Rectal smooth muscle tissue (tissue), 1 donor: ENCODE measurements around the gene HSF2BP.
"Not testable (repeated sequence)": the region's sequence is repeated elsewhere in the genome, so short reads cannot be mapped to it uniquely, and the experiment has no call there.

Experiments
- H3K27ac ChIP-seq: one replicate; pipeline ENCODE4 v1.7.0; 2013; ENCODE audit warnings: low read depth, low read length, inconsistent platforms
- H3K27me3 ChIP-seq: one replicate; pipeline ENCODE4 v1.7.0; 2013; ENCODE audit warnings: low read length; ENCODE audit not compliant: control insufficient read depth, insufficient read depth
- H3K36me3 ChIP-seq: one replicate; pipeline ENCODE4 v1.7.0; 2013; ENCODE audit warnings: low read length; ENCODE audit not compliant: control insufficient read depth, insufficient read depth
- H3K4me1 ChIP-seq: one replicate; pipeline ENCODE4 v1.7.0; 2013; ENCODE audit warnings: low read length; ENCODE audit not compliant: control insufficient read depth, insufficient read depth
- H3K4me3 ChIP-seq: one replicate; pipeline ENCODE4 v1.7.0; 2013; ENCODE audit warnings: low read length
- H3K9ac ChIP-seq: one replicate; pipeline ENCODE4 v1.7.0; 2013; ENCODE audit warnings: low read length

Gene HSF2BP

DNA sequence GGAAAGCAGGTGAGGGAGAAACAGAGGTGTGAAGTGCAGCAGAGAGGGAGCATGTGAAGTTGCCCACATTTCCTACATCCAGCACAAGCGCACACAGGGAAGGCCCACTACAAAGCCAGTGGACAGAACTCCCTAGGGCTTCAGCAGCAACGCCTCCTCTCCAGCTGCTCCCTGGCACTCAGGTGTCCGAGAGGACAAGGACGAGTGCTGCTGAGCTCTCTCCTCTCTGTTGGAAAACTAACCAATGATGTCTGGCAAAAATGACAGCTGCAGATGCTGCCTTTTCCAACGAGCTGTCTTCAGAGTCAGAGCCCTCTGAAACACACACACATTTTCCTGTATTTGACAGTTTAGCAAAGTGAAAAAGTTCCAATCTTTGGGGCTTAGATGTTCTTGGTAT is 86.8 kb downstream of the HSF2BP start:
- H3K4me1 ChIP-seq: peaks cover 4% of the 10 kb centered on the region
- H3K27ac ChIP-seq: no peak overlapping the region
- no peaks in the 10 kb centered on the region for H3K27me3 ChIP-seq

DNA sequence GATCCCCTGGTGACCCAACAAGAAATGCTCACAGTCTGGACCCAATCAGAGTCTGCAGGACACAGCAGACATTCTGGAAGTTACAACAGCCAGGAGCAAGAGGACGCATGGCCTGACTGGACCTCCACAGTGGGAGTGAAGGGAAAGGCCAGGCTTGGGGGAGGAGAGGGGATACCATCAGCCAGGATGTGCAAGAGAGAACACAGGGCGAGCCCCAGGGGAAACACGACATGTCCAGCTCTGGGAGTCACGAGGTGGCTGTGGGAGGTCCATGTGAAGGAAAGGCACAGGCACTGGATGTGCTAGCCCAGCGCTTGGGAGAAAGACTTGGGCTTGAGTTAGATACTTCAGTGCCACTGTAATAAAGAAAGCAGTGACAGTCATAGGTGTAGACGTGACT is 87.3 kb downstream of the HSF2BP start:
- H3K36me3 ChIP-seq: no peaks in the 10 kb centered on the region
- H3K4me3 ChIP-seq: no peak overlapping the region
- H3K4me1 ChIP-seq: peaks cover 4% of the 10 kb centered on the region
- no peaks in the 10 kb centered on the region for H3K27me3 ChIP-seq
- no peak overlapping the region for H3K27ac ChIP-seq
- no peak overlapping the region for H3K9ac ChIP-seq

More for the DNA sequence above, 86.8 kb downstream of the HSF2BP start:
- Histone ChIP-seq H3K36me3 (no peaks in the 10 kb centered on the region), H3K9ac (no peak overlapping the region), H3K4me3 (no peak overlapping the region)

DNA sequence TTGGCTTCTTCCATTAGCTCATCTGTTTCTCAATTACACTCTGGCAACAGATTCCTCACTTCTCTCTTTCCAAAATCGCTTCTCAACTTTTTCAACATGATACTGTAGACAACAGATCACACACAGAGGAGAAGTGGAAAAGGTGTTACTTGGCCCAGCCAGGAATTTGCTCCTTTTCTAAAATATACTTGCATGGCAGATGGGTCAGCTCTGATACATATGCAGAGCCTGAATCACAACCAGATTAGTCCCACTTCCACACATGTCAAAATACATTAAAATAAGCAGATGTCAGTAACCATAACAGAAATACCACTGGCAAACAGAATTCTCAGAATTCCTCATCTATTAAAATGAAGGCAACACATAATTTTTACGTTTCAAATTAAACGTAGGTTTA is 89.1 kb downstream of the HSF2BP start:
- not testable (repeated sequence) for H3K4me3 ChIP-seq, H3K36me3 ChIP-seq, H3K27me3 ChIP-seq, H3K9ac ChIP-seq, H3K27ac ChIP-seq, H3K4me1 ChIP-seq

DNA sequence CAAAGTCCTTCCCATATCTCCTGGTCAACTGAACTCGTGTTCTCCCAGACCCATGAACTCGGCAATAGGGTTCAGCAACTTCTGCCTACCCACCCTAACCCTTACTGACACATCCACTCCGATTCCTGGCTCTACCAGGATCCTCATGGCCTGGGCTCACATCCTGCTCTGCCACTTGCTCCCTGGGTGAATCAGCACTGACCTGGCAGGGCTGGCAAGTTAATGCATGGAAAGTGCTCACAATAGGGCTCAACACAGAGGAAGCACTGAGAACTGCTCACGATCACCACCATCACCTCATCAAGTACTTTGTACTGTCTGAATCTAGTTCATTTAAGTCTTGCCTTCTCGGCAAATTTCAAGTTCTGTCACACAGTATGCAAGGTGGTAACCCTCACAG is 96.8 kb downstream of the HSF2BP start:
- not testable (repeated sequence) for H3K4me3 ChIP-seq, H3K36me3 ChIP-seq, H3K9ac ChIP-seq, H3K27ac ChIP-seq, H3K4me1 ChIP-seq, H3K27me3 ChIP-seq

DNA sequence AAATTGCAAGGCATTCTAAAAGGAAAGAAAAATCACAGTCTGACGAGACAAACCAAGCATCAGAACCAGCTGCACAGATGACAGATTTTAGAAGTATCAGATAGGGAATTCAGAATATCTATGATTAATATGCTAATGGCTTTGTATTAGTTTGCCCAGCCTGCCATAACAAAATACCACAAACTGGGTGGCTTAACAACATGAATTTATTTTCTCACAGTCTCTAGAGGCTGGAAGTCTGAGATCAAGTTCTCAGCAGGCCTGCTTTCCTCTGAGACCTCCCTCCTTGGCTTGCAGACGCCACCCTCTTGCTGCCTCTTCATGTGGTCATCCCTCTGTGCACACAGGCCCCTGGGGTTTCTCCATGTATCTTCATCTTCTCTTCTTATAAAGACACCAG is 118.7 kb downstream of the HSF2BP start:
- not testable (repeated sequence) for H3K27me3 ChIP-seq, H3K9ac ChIP-seq, H3K27ac ChIP-seq, H3K36me3 ChIP-seq, H3K4me3 ChIP-seq, H3K4me1 ChIP-seq

DNA sequence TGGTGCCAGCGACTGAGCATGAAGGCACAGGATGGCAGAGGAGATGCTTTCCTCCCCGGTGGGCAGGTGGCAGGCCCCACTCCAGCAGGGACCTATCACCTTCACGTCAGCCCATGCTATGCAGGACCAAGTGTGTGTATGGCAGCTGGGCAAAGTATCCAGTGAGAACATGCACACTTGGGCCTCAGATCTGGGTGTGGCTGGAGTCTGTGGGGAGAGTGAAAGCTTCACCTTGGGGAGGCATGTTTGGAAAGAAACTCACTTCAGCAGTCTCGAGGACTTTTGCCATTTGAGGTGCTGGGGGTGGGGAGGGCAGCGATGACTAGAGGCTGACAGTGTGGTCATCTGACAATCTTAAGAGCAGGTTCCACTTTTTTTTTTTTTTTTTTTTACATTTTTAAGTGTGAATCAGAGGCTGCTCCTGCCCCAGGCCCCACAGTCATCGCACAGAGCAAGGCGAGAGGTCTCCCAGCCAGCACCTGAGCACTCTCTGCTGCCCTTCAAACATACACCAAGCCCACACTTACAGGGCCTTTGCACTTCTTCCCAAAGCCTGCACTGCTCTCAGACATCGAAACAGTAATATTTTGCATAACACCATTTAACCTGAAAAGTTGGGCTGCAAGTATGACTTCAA is 136.7 kb downstream of the HSF2BP start:
- not testable (repeated sequence) for H3K27ac ChIP-seq, H3K9ac ChIP-seq, H3K4me3 ChIP-seq, H3K36me3 ChIP-seq, H3K27me3 ChIP-seq, H3K4me1 ChIP-seq

DNA sequence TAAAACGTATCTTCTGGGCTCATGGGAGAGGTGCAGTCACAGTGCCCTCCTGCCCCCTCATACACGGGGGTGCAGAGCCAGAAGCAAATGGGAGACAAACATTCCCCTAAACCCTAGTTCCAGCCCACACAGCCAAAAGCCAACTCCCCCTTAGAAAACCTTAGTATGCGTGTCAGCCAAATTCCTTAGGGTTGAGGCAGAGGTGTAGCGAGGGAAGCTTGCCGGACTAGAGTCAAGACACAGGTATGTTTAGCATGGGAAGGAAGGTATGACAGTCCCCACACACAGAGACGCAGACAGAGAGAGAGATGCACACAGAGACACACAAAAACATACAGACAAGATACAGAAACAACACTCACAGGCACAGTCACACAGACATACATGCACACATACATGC is 141.6 kb downstream of the HSF2BP start:
- not testable (repeated sequence) for H3K36me3 ChIP-seq, H3K4me1 ChIP-seq, H3K27me3 ChIP-seq, H3K27ac ChIP-seq, H3K9ac ChIP-seq, H3K4me3 ChIP-seq

DNA sequence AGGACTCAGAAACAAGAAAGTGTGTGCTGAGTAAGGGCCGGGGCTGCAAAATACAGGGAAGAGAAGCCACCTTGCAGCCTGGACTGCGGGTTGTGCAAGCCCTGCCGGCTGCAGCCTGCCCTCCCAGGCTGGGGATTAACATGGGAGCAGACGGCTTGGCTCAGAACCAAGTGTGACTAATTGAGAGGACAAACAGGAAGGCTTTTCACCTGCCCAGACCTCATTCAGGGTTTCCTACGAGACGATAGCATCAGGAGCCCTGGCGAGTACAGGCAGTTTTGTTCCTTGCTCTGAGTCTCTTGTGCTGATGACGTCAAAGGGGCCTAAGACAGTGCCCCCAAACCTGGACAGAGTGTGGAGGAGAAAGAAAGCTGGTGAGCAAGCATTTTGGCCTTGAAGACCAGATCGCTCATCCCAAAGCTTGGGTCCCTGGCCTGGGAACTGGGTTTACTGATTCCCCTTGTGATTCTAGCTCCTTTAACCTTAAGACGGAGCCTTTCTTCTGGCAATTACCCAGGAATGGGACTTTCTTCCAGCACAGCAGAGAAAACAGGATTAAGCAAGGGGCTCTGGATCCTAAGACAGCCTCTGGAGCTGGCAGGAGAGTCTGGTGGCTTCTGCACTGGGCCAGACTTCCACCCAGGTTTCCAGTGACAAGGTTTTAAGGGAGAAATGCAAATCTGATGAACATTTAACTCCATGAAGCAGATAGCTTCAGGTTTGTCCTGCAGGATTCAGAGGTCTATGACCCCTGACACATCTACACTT is 142.2 kb downstream of the HSF2BP start:
- H3K4me1 ChIP-seq: not testable (repeated sequence)

DNA sequence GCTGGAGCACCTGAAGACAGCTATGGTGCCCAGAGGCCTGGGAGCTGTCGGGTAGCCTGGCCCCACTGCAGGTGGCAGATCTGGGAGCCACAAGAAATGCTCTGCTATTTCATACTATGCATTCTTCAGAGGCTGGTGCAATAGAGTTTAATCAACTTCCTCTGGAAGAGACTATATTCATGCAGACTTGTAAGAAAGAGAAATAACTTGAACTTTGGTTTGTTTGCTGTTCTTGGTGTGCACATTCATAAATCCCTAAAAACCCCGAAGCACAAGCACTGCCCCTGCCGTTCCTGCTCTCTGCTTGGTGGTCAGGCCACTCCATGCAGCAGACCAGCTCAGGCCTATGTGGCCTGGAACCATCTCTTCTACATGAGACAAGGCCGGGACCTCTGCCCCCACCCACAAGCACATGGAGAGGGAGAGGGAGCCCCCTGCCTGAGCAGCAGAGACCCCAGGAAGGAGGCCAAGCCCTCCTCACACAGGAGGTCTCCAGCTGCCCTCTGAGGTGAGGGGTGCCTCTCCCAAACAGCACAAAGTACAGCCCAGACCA is 142.9 kb downstream of the HSF2BP start:
- H3K4me3 ChIP-seq, H3K9ac ChIP-seq, H3K36me3 ChIP-seq, H3K27me3 ChIP-seq, H3K4me1 ChIP-seq, H3K27ac ChIP-seq: not testable (repeated sequence)

More for the DNA sequence above, 142.2 kb downstream of the HSF2BP start:
- not testable (repeated sequence) for H3K9ac ChIP-seq, H3K36me3 ChIP-seq, H3K27me3 ChIP-seq, H3K4me3 ChIP-seq, H3K27ac ChIP-seq

DNA sequence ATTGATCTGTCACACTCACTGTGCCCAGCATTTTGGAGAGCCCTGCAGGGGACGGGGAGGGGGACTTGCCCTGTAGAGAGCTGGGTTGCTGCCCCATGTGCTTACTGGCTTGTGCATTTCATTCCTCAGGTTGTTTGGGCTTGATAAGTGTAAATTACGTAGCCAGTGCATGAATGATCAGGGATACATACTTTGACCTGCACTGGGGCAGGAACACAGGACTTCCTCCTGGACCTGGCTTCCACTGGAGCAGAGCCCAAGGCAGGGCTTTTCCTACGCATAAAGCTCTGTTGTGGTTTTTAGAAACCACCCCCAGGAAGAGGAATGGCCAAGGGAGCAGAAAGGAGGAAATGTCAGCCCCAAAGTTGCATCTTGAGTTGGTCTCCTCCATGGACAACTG is 144.5 kb downstream of the HSF2BP start:
- H3K9ac ChIP-seq: not testable (repeated sequence)

DNA sequence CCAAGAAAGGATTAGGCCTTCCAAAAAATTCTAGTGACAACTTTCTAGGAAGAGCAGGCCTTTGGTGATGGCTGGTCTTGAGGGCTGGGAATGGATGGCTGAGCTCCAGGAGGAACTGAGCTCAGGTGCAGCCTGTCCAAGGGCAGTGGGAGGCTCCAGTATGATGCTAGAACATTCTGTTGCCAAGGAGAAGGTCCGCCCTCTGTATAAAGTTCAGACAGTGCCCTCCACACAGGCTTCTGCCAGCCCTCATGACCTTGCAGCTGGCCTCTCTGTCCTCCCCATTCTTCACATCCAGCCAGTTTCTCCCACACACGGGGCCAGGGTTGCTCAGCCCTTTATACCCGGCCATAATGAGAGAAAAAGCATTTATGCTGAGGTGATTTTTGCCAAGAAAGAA is 146.3 kb downstream of the HSF2BP start:
- H3K27me3 ChIP-seq, H3K4me1 ChIP-seq, H3K9ac ChIP-seq, H3K27ac ChIP-seq, H3K4me3 ChIP-seq, H3K36me3 ChIP-seq: not testable (repeated sequence)

More for the DNA sequence above, 144.5 kb downstream of the HSF2BP start:
- H3K4me1 ChIP-seq, H3K27me3 ChIP-seq, H3K27ac ChIP-seq, H3K4me3 ChIP-seq, H3K36me3 ChIP-seq: not testable (repeated sequence)

DNA sequence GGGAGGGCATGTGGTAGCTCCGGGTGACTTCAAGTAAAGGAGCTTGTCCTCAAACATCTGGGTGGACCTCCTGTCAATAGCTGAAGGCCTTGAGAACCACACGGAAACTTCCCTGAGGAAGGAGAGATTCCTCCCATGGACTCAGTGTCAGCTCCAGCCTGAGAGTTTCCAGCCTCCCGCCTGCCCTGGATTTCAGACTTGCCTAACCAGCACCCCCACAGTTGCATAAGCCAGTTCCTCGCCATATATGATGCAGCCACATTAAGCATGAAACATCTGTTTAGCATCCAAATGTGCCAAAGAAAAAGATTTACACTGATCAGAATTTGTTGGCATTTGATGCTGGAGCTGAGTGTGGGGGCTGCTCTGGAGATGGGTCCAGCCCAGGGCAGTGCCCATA is 148.1 kb downstream of the HSF2BP start:
- not testable (repeated sequence) for H3K27ac ChIP-seq, H3K9ac ChIP-seq, H3K36me3 ChIP-seq, H3K4me3 ChIP-seq, H3K4me1 ChIP-seq, H3K27me3 ChIP-seq

DNA sequence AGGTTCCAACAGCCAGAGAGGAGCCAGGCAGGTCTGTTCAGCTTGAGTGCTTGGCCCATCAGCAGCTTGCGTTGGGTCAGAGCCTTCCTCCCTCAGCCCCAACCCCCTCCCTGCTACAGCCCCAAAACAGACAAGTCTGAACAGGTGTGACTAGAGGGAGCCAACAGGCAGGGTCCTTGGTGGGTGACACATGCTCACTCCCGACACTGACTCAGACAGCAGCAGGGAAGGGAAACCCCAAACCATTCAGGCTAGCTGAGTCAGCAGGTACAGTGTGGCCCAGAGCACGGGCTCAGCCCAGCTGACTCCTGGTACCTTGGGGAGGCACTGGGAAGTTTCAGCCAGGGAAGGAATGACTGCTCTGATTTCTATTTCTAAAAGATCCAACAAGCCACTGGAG is 148.6 kb downstream of the HSF2BP start:
- H3K4me1 ChIP-seq, H3K36me3 ChIP-seq, H3K27ac ChIP-seq, H3K4me3 ChIP-seq, H3K9ac ChIP-seq, H3K27me3 ChIP-seq: not testable (repeated sequence)
